ENCODE measurements around the gene UCP1. TPM values are rescaled to one million over a fixed set of nuclear protein-coding genes. Genes with fewer than 3 reads are reported as not detected.

The UCP1 gene
- total and polyA plus RNA-seq, 2 donors: not detected

- H3K36me3 ChIP-seq (ENCODE audit: insufficient read depth): no peaks in the 10 kb centered on the region
- no peak overlapping the region for H3K4me3 ChIP-seq (ENCODE audit: low read depth, low read length)
- 69% methylated on average over 3 of the region's 3 CpGs for WGBS
- H3K4me1 ChIP-seq (ENCODE audit: insufficient read depth): no peaks in the 10 kb centered on the region
- no peak overlapping the region for H3K27ac ChIP-seq (ENCODE audit: low read depth)
- DNase-seq (ENCODE audit: extremely low spot score): no peak
Measured at GRCh38 chr4:140581078-140581477, 12.3 kb upstream of the UCP1 start.

GRCh38 chr4:140579278-140579677 is 10.5 kb upstream of the UCP1 start:
- WGBS: 22% methylated on average over 27 of the region's 27 CpGs
- Histone ChIP-seq H3K4me3 (ENCODE audit: low read depth, low read length) (no peak overlapping the region), H3K27ac (ENCODE audit: low read depth) (no peak overlapping the region), H3K4me1 (ENCODE audit: insufficient read depth) (no peaks in the 10 kb centered on the region), H3K36me3 (ENCODE audit: insufficient read depth) (no peaks in the 10 kb centered on the region)
- no peak for DNase-seq (ENCODE audit: extremely low spot score)

- no peak for DNase-seq (ENCODE audit: extremely low spot score)
- H3K36me3 ChIP-seq (ENCODE audit: insufficient read depth): no peaks in the 10 kb centered on the region
- WGBS: 67% methylated on average over 4 of the region's 4 CpGs
- H3K4me1 ChIP-seq (ENCODE audit: insufficient read depth): no peaks in the 10 kb centered on the region
- no peak overlapping the region for H3K4me3 ChIP-seq (ENCODE audit: low read depth, low read length)
- no peak overlapping the region for H3K27ac ChIP-seq (ENCODE audit: low read depth)
Measured at GRCh38 chr4:140575489-140575888, 6.7 kb upstream of the UCP1 start.

GRCh38 chr4:140571620-140572019 is 2.9 kb upstream of the UCP1 start:
- Histone ChIP-seq H3K4me3 (ENCODE audit: low read depth, low read length) (no peak overlapping the region), H3K27ac (ENCODE audit: low read depth) (no peak overlapping the region), H3K36me3 (ENCODE audit: insufficient read depth) (no peaks in the 10 kb centered on the region), H3K4me1 (ENCODE audit: insufficient read depth) (no peaks in the 10 kb centered on the region)
- DNase-seq (ENCODE audit: extremely low spot score): no peak
- WGBS: 91% methylated on average over 2 of the region's 2 CpGs

- Histone ChIP-seq H3K27ac (ENCODE audit: low read depth) (no peak overlapping the region), H3K4me1 (ENCODE audit: insufficient read depth) (no peaks in the 10 kb centered on the region), H3K36me3 (ENCODE audit: insufficient read depth) (no peaks in the 10 kb centered on the region), H3K4me3 (ENCODE audit: low read depth, low read length) (peak overlapping the region; percentile 49)
- DNase-seq (ENCODE audit: extremely low spot score): no peak
- WGBS: 64% methylated on average over 7 of the region's 7 CpGs
Measured at GRCh38 chr4:140569307-140569638, 512 bp upstream of the UCP1 start.

GRCh38 chr4:140559696-140560095 is 9.1 kb downstream of the UCP1 start:
- Histone ChIP-seq H3K4me3 (ENCODE audit: low read depth, low read length) (no peak overlapping the region), H3K36me3 (ENCODE audit: insufficient read depth) (no peaks in the 10 kb centered on the region), H3K4me1 (ENCODE audit: insufficient read depth) (no peaks in the 10 kb centered on the region), H3K27ac (ENCODE audit: low read depth) (no peak overlapping the region)
- no peak for DNase-seq (ENCODE audit: extremely low spot score)
- WGBS: 86% methylated on average over 6 of the region's 6 CpGs

GRCh38 chr4:140557831-140558435 is 10.8 kb downstream of the UCP1 start:
- H3K27ac ChIP-seq (ENCODE audit: low read depth): no peak overlapping the region
- H3K4me3 ChIP-seq (ENCODE audit: low read depth, low read length): no peak overlapping the region
- WGBS: 64% methylated on average over 4 of the region's 4 CpGs
- H3K36me3 ChIP-seq (ENCODE audit: insufficient read depth): no peaks in the 10 kb centered on the region
- DNase-seq (ENCODE audit: extremely low spot score): no peak
- H3K4me1 ChIP-seq (ENCODE audit: insufficient read depth): no peaks in the 10 kb centered on the region

- Histone ChIP-seq H3K27ac (ENCODE audit: low read depth) (no peak overlapping the region), H3K4me1 (ENCODE audit: insufficient read depth) (no peaks in the 10 kb centered on the region), H3K4me3 (ENCODE audit: low read depth, low read length) (no peak overlapping the region), H3K36me3 (ENCODE audit: insufficient read depth) (no peaks in the 10 kb centered on the region)
- WGBS: 84% methylated on average over 6 of the region's 6 CpGs
- DNase-seq (ENCODE audit: extremely low spot score): no peak
Measured at GRCh38 chr4:140556372-140557085, 12.2 kb downstream of the UCP1 start.

GRCh38 chr4:140533951-140534480 is 34.7 kb downstream of the UCP1 start:
- no peak for DNase-seq (ENCODE audit: extremely low spot score)
- Histone ChIP-seq H3K4me3 (ENCODE audit: low read depth, low read length) (no peak overlapping the region), H3K36me3 (ENCODE audit: insufficient read depth) (no peaks in the 10 kb centered on the region), H3K4me1 (ENCODE audit: insufficient read depth) (no peaks in the 10 kb centered on the region), H3K27ac (ENCODE audit: low read depth) (no peak overlapping the region)
- 84% methylated on average over 4 of the region's 4 CpGs for WGBS

- H3K4me1 ChIP-seq (ENCODE audit: insufficient read depth): no peaks in the 10 kb centered on the region
- no peak for DNase-seq (ENCODE audit: extremely low spot score)
- H3K27ac ChIP-seq (ENCODE audit: low read depth): no peak overlapping the region
- no peaks in the 10 kb centered on the region for H3K36me3 ChIP-seq (ENCODE audit: insufficient read depth)
- H3K4me3 ChIP-seq (ENCODE audit: low read depth, low read length): no peak overlapping the region
- 79% methylated on average over 1 of the region's 1 CpG for WGBS
Measured at GRCh38 chr4:140529434-140529833, 39.3 kb downstream of the UCP1 start.

GRCh38 chr4:140523857-140524742 is 44.7 kb downstream of the UCP1 start, which contains the start of gene ELMOD2:
Gene ELMOD2, plus strand, starts transcription at chr4:140524168. Its CDS starts 1,261 bp downstream, at chr4:140525429.
- under 1% methylated on average over 77 of the region's 77 CpGs for WGBS
- Histone ChIP-seq H3K27ac (ENCODE audit: low read depth) (peak within 1 kb of the TSS; percentile 85), H3K4me1 (ENCODE audit: insufficient read depth) (peaks cover 3% of the 10 kb centered on the region), H3K4me3 (ENCODE audit: low read depth, low read length) (peak within 1 kb of the TSS; percentile 86), H3K36me3 (ENCODE audit: insufficient read depth) (no peaks in the 10 kb centered on the region)
- DNase-seq (ENCODE audit: extremely low spot score): peak; percentile 93

GRCh38 chr4:140523370-140523856 is 45.3 kb downstream of the UCP1 start:
- WGBS: 13% methylated on average over 8 of the region's 8 CpGs
- H3K27ac ChIP-seq (ENCODE audit: low read depth): no peak overlapping the region
- DNase-seq (ENCODE audit: extremely low spot score): no peak
- peak overlapping the region; percentile 86 for H3K4me3 ChIP-seq (ENCODE audit: low read depth, low read length)
- H3K4me1 ChIP-seq (ENCODE audit: insufficient read depth): peaks cover 3% of the 10 kb centered on the region
- H3K36me3 ChIP-seq (ENCODE audit: insufficient read depth): no peaks in the 10 kb centered on the region

- Histone ChIP-seq H3K36me3 (ENCODE audit: insufficient read depth) (no peaks in the 10 kb centered on the region), H3K27ac (ENCODE audit: low read depth) (no peak overlapping the region), H3K4me1 (ENCODE audit: insufficient read depth) (no peaks in the 10 kb centered on the region), H3K4me3 (ENCODE audit: low read depth, low read length) (no peak overlapping the region)
- WGBS: 27% methylated on average over 1 of the region's 1 CpG
- no peak for DNase-seq (ENCODE audit: extremely low spot score)
Measured at GRCh38 chr4:140515423-140515822, 53.3 kb downstream of the UCP1 start.

Data from urinary bladder (tissue), 4 donors.